ENCODE results near the gene CD36. TPM values are rescaled to one million over a fixed set of nuclear protein-coding genes. Genes with fewer than 3 reads are reported as not detected.

Gene CD36
- total and polyA plus RNA-seq, 2 experiments from 2014 or later = 0.40 to 1.8 TPM

DNA sequence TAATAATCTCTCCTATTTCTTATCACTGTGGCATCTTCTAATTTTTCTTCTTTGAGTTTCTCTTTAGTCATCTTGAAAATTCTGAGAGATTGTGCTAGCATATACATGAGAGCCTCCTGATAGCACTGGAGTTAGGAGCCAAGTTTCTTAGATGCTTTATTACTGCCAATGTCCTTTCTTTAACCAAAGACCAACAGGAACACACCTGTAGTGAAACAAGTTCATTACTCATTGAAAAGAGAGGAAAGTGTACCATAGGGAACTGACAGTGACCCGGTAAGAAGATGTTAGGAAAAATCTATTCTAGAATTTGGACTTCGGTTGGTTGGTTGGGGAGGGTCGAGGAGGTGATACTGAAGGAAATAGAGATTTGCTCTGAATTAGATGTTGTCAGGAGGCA is 27.1 kb upstream of the CD36 start:
- Histone ChIP-seq H3K4me2 (no peak overlapping the region), H3K27me3 (ENCODE audit: insufficient read depth) (no peaks in the 10 kb centered on the region), H3K27ac (ENCODE audit: low read depth) (no peak overlapping the region), H3K36me3 (ENCODE audit: insufficient read depth) (no peaks in the 10 kb centered on the region), H3F3A (replicated peaks; ENCODE audit: low read depth) (no peaks in the 10 kb centered on the region), H3K4me3 (no peak overlapping the region), H4K20me1 (replicated peaks; ENCODE audit: insufficient read depth) (no peaks in the 10 kb centered on the region), H3K9me2 (ENCODE audit: insufficient read depth) (no peaks in the 10 kb centered on the region), H2AFZ (no peak overlapping the region), H3K79me2 (replicated peaks; ENCODE audit: insufficient read depth) (no peaks in the 10 kb centered on the region), H3K4me1 (ENCODE audit: insufficient read depth) (peaks cover 11% of the 10 kb centered on the region; the same call in 1 of the 2 replicates)
- H3K4me1 Mint-ChIP-seq = peaks cover 17% of the 10 kb centered on the region
- no peak overlapping the region for H3K4me3 Mint-ChIP-seq
- H3K9me3 Mint-ChIP-seq = no peaks in the 10 kb centered on the region
- peaks cover 2% of the 10 kb centered on the region for H3K27me3 Mint-ChIP-seq (ENCODE audit: insufficient read depth, low read depth, poor library complexity)
- DNase-seq (ENCODE audit: low spot score) (no peak), ATAC-seq (no peak)
- TF ChIP-seq EZH2phosphoT487 (IDR thresholded peaks at IDR 0.05; ENCODE audit: unreplicated experiment) = no peak
- H3K27ac Mint-ChIP-seq = no peak overlapping the region
- H3K36me3 Mint-ChIP-seq (ENCODE audit: low read depth) = no peaks in the 10 kb centered on the region

DNA sequence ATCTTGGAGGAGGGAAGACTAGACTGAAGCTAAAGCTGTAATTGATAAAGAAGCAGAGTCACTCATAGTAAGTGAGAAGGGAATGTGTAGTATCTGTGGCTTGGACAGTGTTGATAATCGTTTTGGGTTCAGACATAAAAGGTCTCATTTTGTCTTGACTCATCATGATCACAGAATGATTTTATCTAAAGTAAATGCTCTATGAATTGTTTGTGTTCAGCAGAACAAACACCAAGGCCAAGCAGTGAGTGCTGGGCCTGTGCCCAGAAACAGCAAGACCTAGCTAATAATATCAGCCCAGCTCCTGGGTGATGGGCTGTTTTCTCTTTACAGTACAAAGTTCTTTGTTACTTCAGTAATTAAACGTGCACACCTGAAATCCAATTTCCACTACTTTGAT is 26.7 kb upstream of the CD36 start:
- Histone ChIP-seq H3K27ac (ENCODE audit: low read depth) (no peak overlapping the region), H3K4me3 (no peak overlapping the region), H4K20me1 (replicated peaks; ENCODE audit: insufficient read depth) (no peaks in the 10 kb centered on the region), H3F3A (replicated peaks; ENCODE audit: low read depth) (no peaks in the 10 kb centered on the region), H3K4me1 (ENCODE audit: insufficient read depth) (peaks cover 11% of the 10 kb centered on the region; the same call in 1 of the 2 replicates), H3K79me2 (replicated peaks; ENCODE audit: insufficient read depth) (no peaks in the 10 kb centered on the region), H3K36me3 (ENCODE audit: insufficient read depth) (no peaks in the 10 kb centered on the region), H3K27me3 (ENCODE audit: insufficient read depth) (no peaks in the 10 kb centered on the region), H2AFZ (no peak overlapping the region), H3K9me2 (ENCODE audit: insufficient read depth) (no peaks in the 10 kb centered on the region), H3K4me2 (no peak overlapping the region)
- Mint-ChIP-seq H3K9me3 (no peaks in the 10 kb centered on the region), H3K4me3 (no peak overlapping the region), H3K4me1 (peaks cover 17% of the 10 kb centered on the region), H3K27me3 (ENCODE audit: insufficient read depth, low read depth, poor library complexity) (peaks cover 2% of the 10 kb centered on the region), H3K27ac (no peak overlapping the region), H3K36me3 (ENCODE audit: low read depth) (no peaks in the 10 kb centered on the region)
- no peak for ATAC-seq
- TF ChIP-seq STAT1 (IDR thresholded peaks at IDR 0.05; ENCODE audit: unreplicated experiment) (no peak), EZH2phosphoT487 (IDR thresholded peaks at IDR 0.05; ENCODE audit: unreplicated experiment) (no peak), CTCF (conservative IDR thresholded peaks at IDR 0.05; ENCODE audit: low read depth in 2 of 2) (no peak), JUNB (IDR thresholded peaks at IDR 0.05; ENCODE audit: unreplicated experiment) (no peak)
- TF ChIP-seq, protein P1, sequence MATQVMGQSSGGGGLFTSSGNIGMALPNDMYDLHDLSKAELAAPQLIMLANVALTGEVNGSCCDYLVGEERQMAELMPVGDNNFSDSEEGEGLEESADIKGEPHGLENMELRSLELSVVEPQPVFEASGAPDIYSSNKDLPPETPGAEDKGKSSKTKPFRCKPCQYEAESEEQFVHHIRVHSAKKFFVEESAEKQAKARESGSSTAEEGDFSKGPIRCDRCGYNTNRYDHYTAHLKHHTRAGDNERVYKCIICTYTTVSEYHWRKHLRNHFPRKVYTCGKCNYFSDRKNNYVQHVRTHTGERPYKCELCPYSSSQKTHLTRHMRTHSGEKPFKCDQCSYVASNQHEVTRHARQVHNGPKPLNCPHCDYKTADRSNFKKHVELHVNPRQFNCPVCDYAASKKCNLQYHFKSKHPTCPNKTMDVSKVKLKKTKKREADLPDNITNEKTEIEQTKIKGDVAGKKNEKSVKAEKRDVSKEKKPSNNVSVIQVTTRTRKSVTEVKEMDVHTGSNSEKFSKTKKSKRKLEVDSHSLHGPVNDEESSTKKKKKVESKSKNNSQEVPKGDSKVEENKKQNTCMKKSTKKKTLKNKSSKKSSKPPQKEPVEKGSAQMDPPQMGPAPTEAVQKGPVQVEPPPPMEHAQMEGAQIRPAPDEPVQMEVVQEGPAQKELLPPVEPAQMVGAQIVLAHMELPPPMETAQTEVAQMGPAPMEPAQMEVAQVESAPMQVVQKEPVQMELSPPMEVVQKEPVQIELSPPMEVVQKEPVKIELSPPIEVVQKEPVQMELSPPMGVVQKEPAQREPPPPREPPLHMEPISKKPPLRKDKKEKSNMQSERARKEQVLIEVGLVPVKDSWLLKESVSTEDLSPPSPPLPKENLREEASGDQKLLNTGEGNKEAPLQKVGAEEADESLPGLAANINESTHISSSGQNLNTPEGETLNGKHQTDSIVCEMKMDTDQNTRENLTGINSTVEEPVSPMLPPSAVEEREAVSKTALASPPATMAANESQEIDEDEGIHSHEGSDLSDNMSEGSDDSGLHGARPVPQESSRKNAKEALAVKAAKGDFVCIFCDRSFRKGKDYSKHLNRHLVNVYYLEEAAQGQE (IDR thresholded peaks at IDR 0.05; ENCODE audit: unreplicated experiment) = no peak
- DNase-seq (ENCODE audit: low spot score) = no peak
